Spleen (tissue), 7 donors: ENCODE measurements around the gene RPP30.

Experiments used
- CTCF ChIP-seq, 11 experiments: fragments of 200-600 bp in 7 of 11; fragments of 450-650 bp in 4 of 11; sonication (generic) in 4 of 11; IDR thresholded peaks in 8 of 11; conservative IDR thresholded peaks in 3 of 11; 1 replicate in 7 of 11; 2 replicates in 4 of 11; pipeline versions ENCODE4 v1.4.0 to v1.8.0; 2016 to 2021; ENCODE audit warnings: antibody characterized with exemption in 11 of 11, inconsistent platforms in 4 of 11, mild to moderate bottlenecking in 1 of 11
- POLR2A ChIP-seq, 3 donors: fragments of 450-650 bp; IDR thresholded peaks; one replicate each; pipeline ENCODE4 v1.5.1; 2017; ENCODE audit warnings: antibody characterized with exemption in 3 of 3, mild to moderate bottlenecking in 1 of 3
- POLR2AphosphoS5 ChIP-seq, 3 donors: sonication (generic); formaldehyde crosslinking; IDR thresholded peaks; one replicate each; pipeline ENCODE4 v1.5.1; 2017; ENCODE audit warnings: antibody characterized with exemption in 3 of 3
- donor health status: DM: no; HTN: no; CAD: no; lungs with moderate emphysema.
- donor health status: DM: no; HTN: no; CAD: no.
- donor health status: DM: no; HTN: no; CAD: no.

GRCh38 chr10:90921906-90922305 lies 50.1 kb downstream of the RPP30 start:
- TF ChIP-seq POLR2A (IDR thresholded peaks at IDR 0.05), result no peak
- no peak for TF ChIP-seq POLR2AphosphoS5 (IDR thresholded peaks at IDR 0.05)
- TF ChIP-seq CTCF (IDR thresholded peaks at IDR 0.05 in 8 of 11, conservative IDR thresholded peaks at IDR 0.05 in 3 of 11), result no peak
